ENCODE measurements around the gene FAM163B.

GRCh38 chr9:133557581-133557980, 51.6 kb downstream of the FAM163B start:
- TF ChIP-seq CTCF (IDR thresholded peaks at IDR 0.05) (no peak), POLR2A (IDR thresholded peaks at IDR 0.05) (no peak)
